ENCODE data around the gene OPN1SW. TPM values are rescaled to one million over a fixed set of nuclear protein-coding genes. Genes with fewer than 3 reads are reported as not detected.

Gene OPN1SW, protein sequence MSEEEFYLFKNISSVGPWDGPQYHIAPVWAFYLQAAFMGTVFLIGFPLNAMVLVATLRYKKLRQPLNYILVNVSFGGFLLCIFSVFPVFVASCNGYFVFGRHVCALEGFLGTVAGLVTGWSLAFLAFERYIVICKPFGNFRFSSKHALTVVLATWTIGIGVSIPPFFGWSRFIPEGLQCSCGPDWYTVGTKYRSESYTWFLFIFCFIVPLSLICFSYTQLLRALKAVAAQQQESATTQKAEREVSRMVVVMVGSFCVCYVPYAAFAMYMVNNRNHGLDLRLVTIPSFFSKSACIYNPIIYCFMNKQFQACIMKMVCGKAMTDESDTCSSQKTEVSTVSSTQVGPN
- total RNA-seq = not detected in 2 replicates

DNA sequence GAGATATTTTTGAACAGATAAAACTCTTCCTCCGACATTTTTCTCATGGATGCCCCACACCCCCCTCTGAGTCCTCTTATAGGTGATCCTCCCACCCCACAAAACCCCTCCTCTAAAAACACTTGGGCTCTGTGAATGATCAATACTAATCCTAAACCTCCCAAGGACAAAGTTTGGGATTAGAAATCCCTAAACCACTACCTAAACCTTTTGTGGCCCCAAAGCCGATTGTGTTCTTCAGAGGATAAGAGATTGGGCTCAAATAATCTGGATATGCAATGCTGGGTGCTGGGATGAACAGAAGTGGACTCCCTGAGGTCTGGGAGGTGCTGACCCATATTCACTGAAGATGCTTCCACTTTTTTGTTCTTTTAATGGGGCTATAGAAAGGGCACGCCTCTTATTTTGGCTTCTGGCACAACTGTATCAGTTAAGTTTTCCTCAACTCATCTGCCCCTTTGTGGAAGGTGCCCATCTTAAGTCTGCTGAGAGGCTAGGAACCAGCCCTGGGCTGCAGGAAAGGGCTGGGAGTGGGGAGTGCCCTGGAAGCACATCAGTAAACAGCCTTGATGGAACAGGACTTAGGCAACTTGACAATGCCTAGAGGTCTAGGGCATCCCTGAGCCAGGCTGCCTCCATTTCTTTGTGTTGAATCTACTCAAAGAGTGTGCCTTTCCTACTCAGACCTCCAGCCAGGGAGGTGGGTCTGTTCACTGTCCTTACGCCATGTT lies at the start of gene OPN1SW:
Gene OPN1SW, minus strand, starts transcription at position 51 of the 731 bp plus-strand sequence. Its CDS starts 13 bp downstream, at position 38.

DNA sequence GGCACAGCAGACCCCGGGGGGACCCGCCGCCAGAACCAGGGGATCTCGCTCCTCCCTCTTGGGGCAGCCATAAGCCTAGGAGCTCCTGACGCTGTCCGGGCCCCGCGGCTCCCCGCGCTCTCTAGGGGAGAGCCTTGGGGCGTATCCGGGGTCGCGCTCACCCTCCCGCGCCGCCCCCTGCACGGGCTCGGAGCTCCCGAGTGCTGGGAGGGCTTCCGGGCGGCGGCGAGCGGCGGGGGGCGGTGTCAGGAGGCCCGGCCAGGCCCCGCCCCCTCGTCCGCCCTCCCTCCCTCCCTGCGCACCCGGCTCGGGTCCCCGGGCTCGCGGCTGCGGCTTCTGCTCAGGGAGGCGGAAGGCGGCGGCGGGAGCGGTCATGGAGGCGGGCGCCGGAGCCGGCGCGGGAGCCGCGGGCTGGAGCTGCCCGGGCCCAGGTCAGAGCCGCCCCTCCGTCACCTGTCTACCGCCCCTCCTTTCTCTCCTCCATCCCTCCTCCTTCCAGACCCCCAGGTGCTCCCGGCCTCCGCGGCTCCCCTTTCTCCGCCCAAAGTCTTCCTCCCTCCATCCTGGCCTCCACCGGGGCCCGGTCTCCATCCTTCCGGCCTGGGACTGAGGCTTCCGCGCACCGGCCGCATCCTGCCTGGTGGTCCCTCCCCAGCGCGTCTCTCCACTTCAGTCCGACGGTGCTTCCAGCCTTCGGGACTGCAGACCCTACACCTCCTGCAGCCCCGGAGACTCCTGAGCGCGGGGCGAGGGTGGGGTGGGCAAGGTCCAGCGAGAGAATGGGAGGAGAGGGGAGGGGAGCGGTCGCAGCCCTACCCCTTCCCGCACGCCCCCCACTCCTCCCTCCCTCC lies 15.8 kb upstream of the OPN1SW start, which contains the start of gene CCDC136:
Gene CCDC136, plus strand, starts transcription at position 848 of the 851 bp plus-strand sequence. CDS start 444 bp downstream, outside the sequence.

DNA sequence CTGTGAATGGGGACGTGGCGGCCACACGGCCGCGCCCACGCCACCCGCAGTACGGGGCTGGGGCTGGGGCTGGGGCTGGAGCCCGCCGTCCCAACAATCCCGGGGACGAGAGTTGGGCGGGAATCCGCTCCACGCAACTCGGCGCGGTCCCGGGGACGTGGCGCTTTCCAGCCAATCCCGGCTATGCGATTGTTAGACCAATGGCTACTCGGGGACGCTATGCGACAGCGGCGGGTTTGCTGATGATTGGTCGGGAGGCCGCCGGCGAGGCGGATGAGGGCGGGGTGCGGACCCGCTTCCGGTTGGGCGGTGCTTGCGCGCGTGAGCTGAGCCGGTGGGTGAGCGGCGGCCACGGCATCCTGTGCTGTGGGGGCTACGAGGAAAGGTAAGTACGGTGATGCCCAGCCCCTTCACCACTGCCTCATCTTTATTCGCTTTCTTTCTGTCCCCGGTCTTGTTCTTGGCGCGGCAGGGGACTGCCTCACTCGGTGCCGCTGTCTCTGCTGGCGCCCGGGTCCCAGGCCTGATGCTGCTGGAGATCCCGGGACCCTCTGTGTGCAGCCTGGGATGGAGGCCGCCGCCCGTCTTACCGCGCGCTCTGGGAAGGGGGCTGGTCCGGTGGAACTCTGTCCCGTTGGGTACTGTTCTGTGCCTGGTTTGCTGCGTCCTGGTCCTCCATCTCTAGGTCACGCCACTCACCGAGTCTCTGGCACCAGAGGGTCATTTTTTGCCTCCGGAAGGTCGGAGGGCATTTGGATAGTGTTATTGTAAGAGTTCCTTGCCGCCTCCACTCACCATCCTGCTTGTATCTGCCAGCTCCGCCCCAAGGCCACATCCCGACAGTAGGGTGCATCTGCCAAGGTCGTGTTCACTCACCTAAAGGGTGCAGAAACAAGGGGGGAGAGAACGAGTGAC lies 36.3 kb downstream of the OPN1SW start, which contains the start of gene CALU:
Gene CALU, plus strand, starts transcription at position 312 of the 915 bp plus-strand sequence. CDS start 9,225 bp downstream, outside the sequence.

Other genes with a start within 250 kb of the OPN1SW start
- under 0.01 and 0.72 TPM in 2 replicates for gene GARIN1A, start 103.5 kb downstream of the OPN1SW start, total RNA-seq
- 623 and 637 TPM in 2 replicates for gene CALU, start 36.4 kb downstream of the OPN1SW start, total RNA-seq
- 0.18 and 1.6 TPM in 2 replicates for gene CCDC136, start 16.2 kb upstream of the OPN1SW start, total RNA-seq
- gene FLNC, start 54.6 kb upstream of the OPN1SW start, total RNA-seq = 108 and 131 TPM in 2 replicates
- 74.4 and 134 TPM in 2 replicates for gene ATP6V1F, start 87.1 kb upstream of the OPN1SW start, total RNA-seq
- gene KCP, start 134.9 kb upstream of the OPN1SW start, total RNA-seq = not detected in 2 replicates
- 0.16 TPM in 1 of 2 replicates, not detected in the other for gene IRF5, start 162.1 kb upstream of the OPN1SW start, total RNA-seq